GM12878 (cell line): ENCODE measurements around the gene ITGA4. TPM values are rescaled to one million over a fixed set of nuclear protein-coding genes. Genes with fewer than 3 reads are reported as not detected.
A peak's percentile ranks its signal among the peaks of the same experiment; 100 is the strongest.

ENCODE experiments used
- ATAC-seq: fragments of 200-7000 bp; cut with Tn5 transposase; 3 replicates; pipeline ENCODE4 v1.9.1; 2020; ENCODE audit warnings: mild to moderate bottlenecking, moderate library complexity
- Bru-seq: library from RNA; stranded (reverse); fragments of 400-500 nt; gene quantifications from one replicate; lab custom pipeline; 2021; lab: Mats Ljungman, UMichigan
- BruChase-seq, 2 experiments: library from RNA; stranded (reverse); fragments of 400-500 nt; gene quantifications; one replicate each; lab custom pipeline; 2021; lab: Mats Ljungman, UMichigan
- BruUV-seq: library from RNA; stranded (reverse); fragments of 400-500 nt; replicated peaks from 2 replicates; lab custom pipeline; 2021; lab: Mats Ljungman, UMichigan
- CTCF ChIA-PET: fragments of 300-600 bp; sonication (Branson Sonifier 250); formaldehyde crosslinking; extraction: SDS; loops from one replicate; lab custom pipeline; 2021; ENCODE audit warnings: inconsistent platforms; lab: Yijun Ruan, JAX
- POLR2A ChIA-PET: fragments of 350-600 bp; formaldehyde crosslinking; extraction: SDS; loops from one replicate; lab custom pipeline; 2021; ENCODE audit warnings: inconsistent platforms; lab: Charles Lee
- RAD21 ChIA-PET: fragments of 300-600 bp; sonication (Branson Sonifier 250); formaldehyde crosslinking; loops from one replicate; lab custom pipeline; 2023; ENCODE audit warnings: antibody characterized with exemption; ENCODE audit not compliant: unreplicated experiment; lab: Charles Lee
- SMC1A ChIA-PET: fragments of 300-600 bp; sonication (Branson Sonifier 250); formaldehyde crosslinking; loops from one replicate; lab custom pipeline; 2023; ENCODE audit not compliant: unreplicated experiment, uncharacterized antibody; lab: Charles Lee
- DNase-seq: peaks from one replicate; pipeline ENCODE4 v3.0.0-alpha.2; 2011; ENCODE audit warnings: low read depth, low spot score
- FAIRE-seq: peaks from 3 replicates; lab custom pipeline; 2011; peaks lifted over from hg19 to GRCh38; lab: Jason Lieb, UNC
- H2AFZ ChIP-seq: 2 replicates; pipeline ENCODE4 v1.6.0; 2011; ENCODE audit warnings: low read depth, low read length, control low read depth; ENCODE audit not compliant: control insufficient read depth
- H3K27ac ChIP-seq: 2 replicates; pipeline ENCODE4 v1.5.1; 2011; ENCODE audit warnings: control low read depth; ENCODE audit not compliant: control insufficient read depth, insufficient read depth
- H3K27me3 ChIP-seq, 2 experiments: replicated peaks in 1 of 2; 2 replicates each; pipeline versions ENCODE4 v1.6.0 to v1.6.1; 2011; ENCODE audit warnings: low read length in 1 of 2; ENCODE audit not compliant: control insufficient read depth in 2 of 2, insufficient read depth in 2 of 2
- H3K36me3 ChIP-seq, 2 experiments: 2 replicates each; pipeline ENCODE4 v1.5.1; 2011; ENCODE audit warnings: low read length in 1 of 2; ENCODE audit not compliant: control insufficient read depth in 2 of 2, insufficient read depth in 2 of 2
- H3K4me1 ChIP-seq: 2 replicates; pipeline ENCODE4 v1.6.1; 2011; ENCODE audit warnings: mild to moderate bottlenecking, low read length, moderate library complexity, mixed read lengths; ENCODE audit not compliant: control insufficient read depth, insufficient read depth
- H3K4me2 ChIP-seq: 2 replicates; pipeline ENCODE4 v1.6.0; 2011; ENCODE audit warnings: control low read depth; ENCODE audit not compliant: control insufficient read depth, insufficient read depth
- H3K4me3 ChIP-seq: fragments of 200-600 bp; sonication (generic); 2 replicates; pipeline ENCODE4 v1.5.1; 2016
- H3K79me2 ChIP-seq: 2 replicates; pipeline ENCODE4 v1.6.0; 2011; ENCODE audit warnings: low read length; ENCODE audit not compliant: control insufficient read depth, insufficient read depth
- H3K9ac ChIP-seq: 2 replicates; pipeline ENCODE4 v1.8.0; 2011; ENCODE audit warnings: low read length, control low read depth, mixed read lengths; ENCODE audit not compliant: control insufficient read depth, insufficient read depth
- H3K9me3 ChIP-seq: replicated peaks from 3 replicates; pipeline ENCODE4 v1.5.1; 2011; ENCODE audit warnings: mild to moderate bottlenecking, low read length; ENCODE audit not compliant: control insufficient read depth, insufficient read depth
- H4K20me1 ChIP-seq: 2 replicates; pipeline ENCODE4 v1.6.0; 2011; ENCODE audit not compliant: control insufficient read depth, insufficient read depth
- EED ChIP-seq: sonication (generic); IDR thresholded peaks from 2 replicates; pipeline ENCODE4 v1.6.1; 2016; ENCODE audit warnings: antibody characterized with exemption, low read depth
- EP300 ChIP-seq, 2 experiments: fragments of 150-350 bp in 1 of 2; IDR thresholded peaks; 2 replicates each; pipeline ENCODE4 v1.6.1; 2011 to 2012; ENCODE audit warnings: low read depth in 2 of 2, low read length in 2 of 2, borderline replicate concordance in 1 of 2, improper control_type of control experiment in 1 of 2, inconsistent platforms in 1 of 2; ENCODE audit not compliant: control insufficient read depth in 1 of 2
- ESRRA ChIP-seq: IDR thresholded peaks from 2 replicates; pipeline ENCODE4 v1.6.1; 2012; ENCODE audit warnings: mild to moderate bottlenecking, low read length, improper control_type of control experiment
- FOXK2 ChIP-seq: fragments of 450-650 bp; IDR thresholded peaks from 2 replicates; pipeline ENCODE4 v1.6.1; 2017; ENCODE audit warnings: mild to moderate bottlenecking, moderate library complexity
- KLF5 ChIP-seq: fragments of 450-650 bp; IDR thresholded peaks from 2 replicates; pipeline ENCODE4 v1.6.1; 2014; ENCODE audit warnings: mild to moderate bottlenecking; ENCODE audit not compliant: partially characterized antibody
- MEF2B ChIP-seq: fragments of 450-650 bp; IDR thresholded peaks from 2 replicates; pipeline ENCODE4 v1.6.1; 2018; ENCODE audit warnings: mild to moderate bottlenecking, moderate library complexity; ENCODE audit not compliant: partially characterized antibody, poor library complexity, severe bottlenecking
- MXI1 ChIP-seq: fragments of 150-350 bp; IDR thresholded peaks from 2 replicates; pipeline ENCODE4 v1.6.1; 2011; ENCODE audit warnings: low read depth, mild to moderate bottlenecking, inconsistent platforms, low read length, improper control_type of control experiment
- NRF1 ChIP-seq: conservative IDR thresholded peaks from 2 replicates; pipeline ENCODE4 v1.6.1; 2011; ENCODE audit warnings: mild to moderate bottlenecking, low read depth, low read length, improper control_type of control experiment
- POLR2A ChIP-seq: IDR thresholded peaks from 2 replicates; pipeline ENCODE4 v1.6.1; 2011; ENCODE audit warnings: low read depth, mild to moderate bottlenecking, low read length
- RAD51 ChIP-seq: fragments of 450-650 bp; IDR thresholded peaks from 2 replicates; pipeline ENCODE4 v1.6.1; 2016; ENCODE audit warnings: moderate library complexity, mild to moderate bottlenecking, inconsistent platforms
- SMAD1 ChIP-seq: fragments of 450-650 bp; IDR thresholded peaks from 2 replicates; pipeline ENCODE4 v1.6.1; 2018; ENCODE audit warnings: mild to moderate bottlenecking, low read depth; ENCODE audit not compliant: partially characterized antibody
- SPI1 ChIP-seq: IDR thresholded peaks from 2 replicates; pipeline ENCODE4 v1.6.1; 2011; ENCODE audit warnings: low read depth, mild to moderate bottlenecking, low read length, moderate library complexity, borderline replicate concordance; ENCODE audit not compliant: insufficient read depth
- TCF7 ChIP-seq: IDR thresholded peaks from 2 replicates; pipeline ENCODE4 v1.6.1; 2014; ENCODE audit warnings: antibody characterized with exemption, borderline replicate concordance
- WRNIP1 ChIP-seq: IDR thresholded peaks from 2 replicates; pipeline ENCODE4 v1.6.1; 2011; ENCODE audit warnings: low read depth, low read length, improper control_type of control experiment, borderline replicate concordance
- ZNF207 ChIP-seq: fragments of 450-650 bp; IDR thresholded peaks from 2 replicates; pipeline ENCODE4 v1.6.1; 2014; ENCODE audit warnings: antibody characterized with exemption, mild to moderate bottlenecking, borderline replicate concordance
- ZNF274 ChIP-seq: IDR thresholded peaks from one replicate; pipeline ENCODE4 v1.8.0; 2011; ENCODE audit not compliant: insufficient read length, insufficient read depth
- ZSCAN29 ChIP-seq: fragments of 450-650 bp; IDR thresholded peaks from 2 replicates; pipeline ENCODE4 v1.6.1; 2017; ENCODE audit warnings: mild to moderate bottlenecking, moderate library complexity
- WGBS: methylation state at CpG from one replicate; pipeline ENCODE4 v1.1.6; 2016; ENCODE audit warnings: low lambda C conversion rate; ENCODE audit not compliant: insufficient replicate concordance, insufficient coverage; ENCODE audit errors: missing lambda C conversion rate; 5-methylcytosine and 5-hydroxymethylcytosine counted together
- in situ Hi-C: fragments of 300-500 bp; cut with MboI; formaldehyde crosslinking; loops from 9 replicates; pipeline ENCODE4 v1.14.3; 2018; ENCODE audit warnings: mixed read lengths
- intact Hi-C: fragments of 100-400 bp; cut with micrococcal nuclease; formaldehyde crosslinking; loops from one replicate; pipeline ENCODE4 v1.14.2; 2022; ENCODE audit not compliant: unreplicated experiment
- long read RNA-seq, 2 experiments: library from polyadenylated mRNA; unstranded; transcript quantifications; one replicate each; pipeline ENCODE4 v2.0.0, GENCODE V29; 2019 to 2020
- polyA minus RNA-seq, 3 experiments: library from RNA; depleted of rRNA, polyadenylated mRNA; stranded (reverse); fragments of >200 nt; gene quantifications; 2 replicates each; pipeline ENCODE4 v1.2.3, GENCODE V29; 2011
- polyA plus RNA-seq, 11 experiments: library from polyadenylated mRNA; depleted of rRNA in 4 of 11; unstranded in 6 of 11; stranded (reverse) in 5 of 11; fragments of >200 nt; fragmentation: Nextera tagmentation in 4 of 11; fragmentation: Illumina TruSeq in 1 of 11; extraction: Ambion mirVana in 4 of 11; extraction: Trizol in 1 of 11; gene quantifications; 1 replicate in 1 of 11; 2 replicates in 10 of 11; pipeline versions ENCODE4 v1.2.1 to v1.2.3, GENCODE V29; 2011 to 2016; ENCODE audit warnings: inconsistent platforms in 2 of 11, missing spikeins in 2 of 11, low read depth in 1 of 11
- total RNA-seq, 4 experiments: library from RNA; depleted of rRNA in 3 of 4; stranded (reverse); fragments of >200 nt in 3 of 4; fragmentation: Illumina TruSeq in 1 of 4; extraction: Trizol in 1 of 4; gene quantifications; 2 replicates each; pipeline versions ENCODE4 v1.2.1 to v1.2.3, GENCODE V29; 2013 to 2021
- TF ChIP-seq, protein P1 (sequence below): IDR thresholded peaks from 2 replicates; pipeline ENCODE4 v1.6.1; 2012; ENCODE audit warnings: low read depth, low read length, improper control_type of control experiment

Gene ITGA4
- 729 TPM in 2 replicates for total RNA-seq (2013; cell fraction: nucleolus; rRNA removed)
- 76.2 and 83.9 TPM in 2 replicates for total RNA-seq (2014; rRNA removed)
- total RNA-seq (2014; rRNA removed; fragmentation: Illumina TruSeq; extraction: Trizol), result 79.5 and 84.7 TPM in 2 replicates
- total RNA-seq (2021), result 75.0 and 87.9 TPM in 2 replicates
- polyA plus RNA-seq (2011; ENCODE audit: low read depth), result 43.3 TPM
- 25.0 and 34.6 TPM in 2 replicates for polyA plus RNA-seq (2011; rRNA removed)
- polyA plus RNA-seq (2011; cell fraction: cytosol; rRNA removed), result 7.1 and 9.2 TPM in 2 replicates
- polyA plus RNA-seq (2011; cell fraction: nucleus; rRNA removed), result 36.0 and 42.5 TPM in 2 replicates
- 65.1 and 66.2 TPM in 2 replicates for polyA plus RNA-seq (2012)
- 55.6 and 72.1 TPM in 2 replicates for polyA plus RNA-seq (2014; fragmentation: Illumina TruSeq; extraction: Trizol)
- polyA plus RNA-seq (2014; fragmentation: Nextera tagmentation; extraction: Ambion mirVana), result 10 to 100 TPM; 12.4 to 16.2 TPM
- 36.4 and 46.6 TPM in 2 replicates for polyA plus RNA-seq (2014; rRNA removed)
- polyA plus RNA-seq (2016; fragmentation: Nextera tagmentation; extraction: Ambion mirVana), result 10 to 100 TPM; 71.4 to 79.3 TPM
- polyA minus RNA-seq (2011; rRNA and poly(A)+ RNA removed), result 37.7 and 40.0 TPM in 2 replicates
- polyA minus RNA-seq (2011; cell fraction: cytosol; rRNA and poly(A)+ RNA removed), result 10.8 and 13.6 TPM in 2 replicates
- 99.4 and 174 TPM in 2 replicates for polyA minus RNA-seq (2011; cell fraction: nucleus; rRNA and poly(A)+ RNA removed)
- Bru-seq, nascent RNA, result percentile 77 among the genes with signal in this experiment
- BruChase-seq, experiment 1, labeled RNA remaining after a 6-hour chase, result percentile 61 among the genes with signal in this experiment
- percentile 64 among the genes with signal in this experiment for BruChase-seq, experiment 2, labeled RNA remaining after a 2-hour chase
- long read RNA-seq, experiment 1, full-length matches to known transcripts, result 11 of 18 reads
- long read RNA-seq, experiment 1, partial matches to known transcripts, result 3 of 18 reads
- long read RNA-seq, experiment 1, other reads (novel, unspliced or antisense), result 4 of 18 reads
- long read RNA-seq, experiment 2, transcript ITGA4-210 (3 exons, 592 nt), result minor isoform, 6 of 140 reads
- long read RNA-seq, experiment 2, transcript ITGA4-201 (16 exons, 2,070 nt), result major isoform, 56 of 140 reads
- long read RNA-seq, experiment 2, transcript ITGA4-204 (10 exons, 1,721 nt), result minor isoform, 7 of 140 reads
- long read RNA-seq, experiment 2, partial matches to known transcripts, result 54 of 140 reads
- long read RNA-seq, experiment 2, other reads (novel, unspliced or antisense), result 14 of 140 reads

DNA sequence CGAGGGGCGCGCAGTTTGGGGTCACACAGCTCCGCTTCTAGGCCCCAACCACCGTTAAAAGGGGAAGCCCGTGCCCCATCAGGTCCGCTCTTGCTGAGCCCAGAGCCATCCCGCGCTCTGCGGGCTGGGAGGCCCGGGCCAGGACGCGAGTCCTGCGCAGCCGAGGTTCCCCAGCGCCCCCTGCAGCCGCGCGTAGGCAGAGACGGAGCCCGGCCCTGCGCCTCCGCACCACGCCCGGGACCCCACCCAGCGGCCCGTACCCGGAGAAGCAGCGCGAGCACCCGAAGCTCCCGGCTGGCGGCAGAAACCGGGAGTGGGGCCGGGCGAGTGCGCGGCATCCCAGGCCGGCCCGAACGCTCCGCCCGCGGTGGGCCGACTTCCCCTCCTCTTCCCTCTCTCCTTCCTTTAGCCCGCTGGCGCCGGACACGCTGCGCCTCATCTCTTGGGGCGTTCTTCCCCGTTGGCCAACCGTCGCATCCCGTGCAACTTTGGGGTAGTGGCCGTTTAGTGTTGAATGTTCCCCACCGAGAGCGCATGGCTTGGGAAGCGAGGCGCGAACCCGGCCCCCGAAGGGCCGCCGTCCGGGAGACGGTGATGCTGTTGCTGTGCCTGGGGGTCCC, at the start of gene ITGA4:
Gene ITGA4, plus strand, starts transcription at position 266 of the 620 bp plus-strand sequence. Its CDS starts 269 bp downstream, at position 535.
- CTCF ChIA-PET, result interaction anchor here (0.8 to 12.9 kb wide), 16 partner anchors 10 to 352 kb away, joined by 3 to 235 read pairs (median 4); no protein-coding TSS in a partner anchor
- Histone ChIP-seq H2AFZ (peak within 1 kb of the TSS; percentile 82), H3K9me3 (no peaks in the 10 kb centered on the region), H3K4me2 (peak within 1 kb of the TSS; percentile 73), H3K4me3 (peak within 1 kb of the TSS; percentile 88), H4K20me1 (no peaks in the 10 kb centered on the region), H3K9ac (peak within 1 kb of the TSS; percentile 84), H3K27me3 (no peaks in the 10 kb centered on the region), H3K36me3 (no peaks in the 10 kb centered on the region), H3K27ac (peak within 1 kb of the TSS; percentile 97), H3K79me2 (peaks cover 58% of the 10 kb centered on the region), H3K4me1 (peaks cover 13% of the 10 kb centered on the region)
- ATAC-seq (peak; percentile 90), DNase-seq (peak; percentile 56), FAIRE-seq (no peak)
- WGBS, result under 1% methylated on average over 65 of the region's 67 CpGs
- POLR2A ChIA-PET, result interaction anchor here (0.7 to 3.2 kb wide), 7 partner anchors 9 to 347 kb away, joined by 3 to 22 read pairs (median 8); no protein-coding TSS in a partner anchor
- SMC1A ChIA-PET, result interaction anchor here (0.8 to 13.5 kb wide), 18 partner anchors 9 to 375 kb away, joined by 3 to 313 read pairs (median 4); no protein-coding TSS in a partner anchor
- intact Hi-C loops (loop anchor here (1.0 to 10.0 kb wide), 7 partner anchors 144 to 448 kb away; no protein-coding TSS in a partner anchor), in situ Hi-C loops (loop anchor here (5.0 kb wide), 3 partner anchors 150 to 350 kb away; no protein-coding TSS in a partner anchor)
- BruUV-seq, result no TSS peak
- RAD21 ChIA-PET, result interaction anchor here (0.6 to 13.8 kb wide), 23 partner anchors 10 to 351 kb away, joined by 3 to 340 read pairs (median 4); no protein-coding TSS in a partner anchor
- TF ChIP-seq TCF7, result no peak
- TF ChIP-seq KLF5, result peak; percentile 62
- no peak for TF ChIP-seq WRNIP1
- peak; percentile 16; the same call in 1 of the 2 replicates for TF ChIP-seq SPI1
- TF ChIP-seq NRF1, result no peak
- TF ChIP-seq EP300 (IDR thresholded peaks at IDR 0.05; ENCODE audit: borderline replicate concordance in 1 of 2, control insufficient read depth in 1 of 2, low read depth in 2 of 2, low read length in 2 of 2), result no peak
- peak; percentile 53; the same call in 1 of the 2 replicates for TF ChIP-seq ZNF207
- TF ChIP-seq MEF2B, result peak; percentile 42
- TF ChIP-seq POLR2A, result peak; percentile 84
- no peak for TF ChIP-seq ZSCAN29
- TF ChIP-seq MXI1, result no peak
- no peak for TF ChIP-seq ESRRA
- TF ChIP-seq, protein P1, sequence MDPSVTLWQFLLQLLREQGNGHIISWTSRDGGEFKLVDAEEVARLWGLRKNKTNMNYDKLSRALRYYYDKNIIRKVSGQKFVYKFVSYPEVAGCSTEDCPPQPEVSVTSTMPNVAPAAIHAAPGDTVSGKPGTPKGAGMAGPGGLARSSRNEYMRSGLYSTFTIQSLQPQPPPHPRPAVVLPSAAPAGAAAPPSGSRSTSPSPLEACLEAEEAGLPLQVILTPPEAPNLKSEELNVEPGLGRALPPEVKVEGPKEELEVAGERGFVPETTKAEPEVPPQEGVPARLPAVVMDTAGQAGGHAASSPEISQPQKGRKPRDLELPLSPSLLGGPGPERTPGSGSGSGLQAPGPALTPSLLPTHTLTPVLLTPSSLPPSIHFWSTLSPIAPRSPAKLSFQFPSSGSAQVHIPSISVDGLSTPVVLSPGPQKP, result no peak
- TF ChIP-seq ZNF274, result no peak
- no peak for TF ChIP-seq FOXK2
- TF ChIP-seq SMAD1, result no peak
- no peak for TF ChIP-seq RAD51
- no peak; the same call in 1 of the 2 replicates for TF ChIP-seq EED
